GM18499 (cell line): ENCODE measurements around the gene FNDC1.
"Not testable (repeated sequence)": the region's sequence is repeated elsewhere in the genome, so short reads cannot be mapped to it uniquely, and the experiment has no call there.

Experiments
- ATAC-seq: cut with Tn5 transposase; IDR thresholded peaks from one replicate; pipeline ENCODE4 v1.9.1; 2021; ENCODE audit warnings: moderate number of reproducible peaks; ENCODE audit not compliant: insufficient read depth, unreplicated experiment

FNDC1 gene

DNA sequence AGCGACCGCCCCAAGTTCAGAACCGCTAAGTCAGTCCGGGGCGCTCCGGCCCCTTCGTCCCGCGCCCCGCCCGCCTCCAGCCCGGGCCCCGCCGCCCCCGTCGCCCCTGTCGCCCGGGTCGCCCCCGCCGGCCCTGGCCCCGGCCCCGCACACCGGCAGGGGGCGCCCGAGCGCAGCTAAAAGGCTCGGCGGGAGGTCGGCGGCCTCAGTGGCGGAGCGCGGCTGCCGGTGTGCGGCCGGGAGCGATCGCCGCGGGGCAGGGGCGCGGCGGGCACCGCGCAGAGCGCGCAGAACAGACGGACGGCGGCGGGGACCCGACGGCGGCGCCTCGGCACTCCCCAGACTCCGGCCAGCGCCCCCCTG, at the start of gene FNDC1:
Gene FNDC1 (plus strand): TSS at position 208 of the 363 bp plus-strand sequence. CDS start 197 bp downstream, outside the sequence.
- ATAC-seq: no peak

DNA sequence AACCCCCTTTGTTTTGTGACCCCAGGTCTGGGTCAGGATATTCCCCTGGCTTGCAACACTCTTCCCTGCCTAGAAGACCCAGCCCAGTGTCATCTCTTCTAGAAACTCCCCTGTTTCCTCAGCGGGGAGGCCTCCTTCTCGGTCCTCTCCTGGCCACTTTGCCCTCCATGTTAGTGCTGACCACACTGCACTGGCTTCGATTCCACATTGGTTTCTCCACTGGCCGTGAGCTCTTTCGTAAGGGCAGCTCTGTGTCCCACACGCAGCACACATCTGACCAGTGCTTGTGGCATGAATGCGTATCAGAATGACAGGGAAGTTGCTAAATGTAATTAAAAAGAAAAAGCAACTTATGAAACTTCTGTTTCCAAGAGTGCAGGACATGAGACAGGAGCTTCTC, 49.4 kb upstream of the FNDC1 start:
- no peak for ATAC-seq

DNA sequence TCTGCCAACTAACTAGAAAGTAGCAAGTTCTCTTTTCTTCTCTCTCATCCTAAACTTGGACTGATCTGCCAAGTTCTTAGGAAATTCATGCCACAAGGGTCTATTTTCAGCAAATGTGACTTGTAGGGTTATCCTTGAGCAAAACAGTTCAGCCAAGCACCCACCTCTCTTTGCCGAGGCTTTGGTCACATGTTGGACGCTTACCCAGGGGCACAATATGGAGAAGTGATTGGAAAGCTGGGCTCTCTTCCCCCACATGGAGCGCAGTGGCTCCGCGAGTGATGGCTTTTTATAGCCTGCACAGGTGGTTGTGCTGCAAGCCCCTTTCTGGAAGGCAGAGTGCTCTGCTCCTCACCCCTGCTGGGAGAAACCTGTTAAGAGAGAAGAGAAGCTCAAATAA, 47.7 kb upstream of the FNDC1 start:
- ATAC-seq: no peak

DNA sequence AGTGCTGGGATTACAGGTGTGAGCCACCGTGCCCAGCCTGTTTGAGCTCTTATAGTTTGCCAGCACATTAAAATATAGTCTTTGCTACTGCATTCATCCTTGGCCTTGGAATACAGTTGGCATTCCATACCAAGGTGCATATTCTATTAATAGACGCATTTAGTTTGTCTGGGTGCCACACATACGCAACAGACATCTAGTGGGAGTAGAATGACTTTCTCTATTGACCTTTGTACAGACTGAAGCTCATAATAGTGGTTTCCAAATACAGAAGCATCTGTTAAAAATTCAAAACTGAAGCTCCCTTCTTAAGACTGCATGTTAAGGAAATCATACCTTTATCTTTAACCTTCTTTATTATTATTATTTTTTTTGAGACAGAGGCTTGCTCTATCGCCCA, 46.7 kb upstream of the FNDC1 start:
- ATAC-seq: no peak

DNA sequence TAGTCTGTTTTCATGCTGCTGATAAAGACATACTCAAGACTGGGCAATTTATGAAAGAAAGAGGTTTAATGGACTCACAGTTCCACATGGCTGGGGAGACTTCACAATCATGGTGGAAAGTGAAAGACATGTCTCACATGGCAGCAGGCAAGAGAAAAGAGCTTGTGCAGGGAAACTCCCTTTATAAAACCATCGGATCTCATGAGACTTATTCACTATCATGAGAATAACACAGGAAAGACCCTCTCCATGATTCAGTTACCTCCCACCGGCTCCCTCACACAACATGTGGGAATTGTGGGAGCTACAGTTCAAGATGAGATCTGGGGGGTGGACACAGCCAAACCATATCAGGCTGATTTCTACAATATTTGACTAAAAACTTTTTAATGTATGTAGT, 45.4 kb upstream of the FNDC1 start:
- not testable (repeated sequence) for ATAC-seq

DNA sequence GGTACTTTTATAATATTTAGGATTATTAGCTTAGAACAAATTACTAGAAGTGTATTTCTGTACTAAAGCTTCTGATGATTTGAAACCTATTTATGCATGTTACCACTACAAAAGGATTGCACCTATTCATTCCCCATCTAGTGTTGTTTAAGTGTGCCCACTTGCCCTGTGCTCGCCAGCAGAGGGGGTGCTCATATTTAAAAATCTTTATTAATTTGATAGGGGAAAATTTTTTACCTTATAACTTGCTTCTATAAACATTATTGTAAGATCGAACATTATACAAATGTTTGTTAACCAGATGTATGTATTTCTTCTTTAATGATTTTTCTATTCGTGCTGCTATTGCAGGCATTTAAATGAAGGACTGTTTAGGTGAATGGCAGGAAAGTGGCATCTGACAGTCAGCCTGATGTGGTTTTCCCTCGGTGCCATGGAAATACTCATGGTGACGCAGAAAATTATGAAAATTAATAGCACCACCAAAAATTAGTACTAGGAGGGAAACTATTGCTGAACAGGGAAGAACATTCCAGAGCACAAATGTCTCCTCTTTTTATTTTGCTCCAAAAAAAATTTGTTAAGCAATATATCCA, 44.1 kb upstream of the FNDC1 start:
- ATAC-seq: no peak

DNA sequence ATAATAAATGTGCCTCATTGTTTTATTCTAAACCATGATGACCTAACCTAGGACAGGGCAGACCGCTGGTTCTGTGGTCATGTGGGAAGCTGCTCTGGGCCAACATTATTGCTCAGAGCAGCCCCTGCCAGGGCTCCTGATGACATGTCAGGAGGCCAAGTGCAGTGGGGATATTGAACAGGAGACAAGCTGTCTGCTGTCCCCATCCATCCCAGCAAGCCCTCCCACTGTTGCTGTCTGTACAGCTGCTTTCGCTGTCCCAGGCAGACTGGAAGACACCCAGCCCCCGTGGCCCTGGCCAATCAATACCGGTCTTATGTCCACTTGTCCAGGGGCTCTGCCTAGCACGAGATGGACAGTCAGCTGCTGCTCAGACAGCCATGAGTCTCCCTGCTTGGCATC, 43.2 kb upstream of the FNDC1 start:
- ATAC-seq: no peak

DNA sequence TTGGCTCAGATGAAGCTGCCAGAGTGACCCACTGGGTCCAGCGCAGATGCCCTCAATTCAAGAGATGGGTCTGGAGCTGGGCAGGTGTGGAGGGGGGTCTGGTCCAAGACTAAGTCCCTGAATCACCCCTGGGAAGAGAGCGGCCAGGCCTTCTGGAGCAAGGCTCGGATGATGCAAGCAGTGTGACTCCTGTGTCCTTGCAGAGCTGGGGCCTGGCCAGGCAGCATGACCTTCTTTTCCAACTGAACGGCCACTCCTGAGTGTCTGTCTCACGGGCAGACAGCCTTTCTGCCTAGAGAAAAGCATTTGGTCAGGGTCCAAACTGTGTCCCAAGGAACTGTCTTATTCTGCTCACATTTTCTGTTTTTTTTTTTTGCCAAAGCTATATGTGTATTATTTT, 42.6 kb upstream of the FNDC1 start:
- no peak for ATAC-seq

DNA sequence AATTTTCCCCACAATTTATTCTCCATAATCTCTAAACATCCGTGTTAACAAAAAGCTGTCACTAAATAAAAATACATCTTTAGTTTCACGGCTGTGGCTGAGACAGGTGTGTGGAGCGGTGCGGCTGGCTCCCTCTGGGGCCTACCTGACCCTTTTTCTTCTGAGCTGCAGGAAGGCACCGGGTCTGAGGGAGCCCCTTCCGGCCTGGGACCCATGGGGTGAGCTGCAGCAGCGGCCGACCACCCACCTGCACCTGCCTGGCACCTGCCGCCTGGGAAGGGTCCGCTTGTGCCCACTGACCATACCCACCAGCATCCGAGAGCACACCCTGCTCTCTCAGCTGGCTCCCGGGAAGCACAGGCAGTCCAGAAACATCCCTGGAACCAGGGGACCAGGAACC, 41.5 kb upstream of the FNDC1 start:
- ATAC-seq: no peak

DNA sequence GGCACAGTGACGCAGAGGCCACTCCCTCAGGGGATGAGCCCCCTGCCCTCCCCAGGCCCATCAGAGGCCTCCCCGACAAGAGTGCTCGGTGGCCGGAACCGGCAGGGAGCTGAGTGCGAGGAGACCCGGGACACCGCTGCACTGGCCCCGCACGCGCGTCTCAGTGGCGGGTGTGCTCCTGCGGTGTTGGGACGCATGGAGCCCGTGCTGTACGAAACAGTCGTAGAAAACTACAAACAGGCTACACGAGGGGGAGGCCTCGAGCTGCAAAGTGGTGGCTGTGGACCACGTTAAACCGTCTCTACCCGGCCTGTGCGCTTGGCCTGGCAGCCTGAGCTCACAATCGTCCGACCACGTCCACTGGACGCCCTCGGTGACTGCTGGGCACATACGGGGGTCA, 40.2 kb upstream of the FNDC1 start:
- ATAC-seq: no peak

DNA sequence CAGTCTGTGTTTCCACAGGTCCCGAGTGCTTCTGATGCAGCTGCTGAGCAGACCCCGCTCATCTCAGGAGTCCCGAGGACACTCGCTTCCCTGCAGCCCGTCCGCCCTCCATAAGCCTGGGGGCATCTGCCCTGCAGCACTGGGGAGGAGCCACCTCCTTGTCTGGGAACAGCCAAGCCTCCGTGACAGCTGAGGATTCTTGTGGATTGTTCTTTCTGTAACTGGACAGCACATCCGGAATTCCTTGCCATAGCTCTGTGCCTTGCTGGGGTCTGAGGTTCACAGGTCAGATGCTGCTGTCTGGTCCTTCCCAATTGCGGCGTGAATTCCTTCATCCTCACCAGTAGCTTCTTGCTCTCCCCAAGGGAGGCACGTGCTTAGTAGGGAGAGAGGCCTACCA, 38.4 kb upstream of the FNDC1 start:
- ATAC-seq: no peak

DNA sequence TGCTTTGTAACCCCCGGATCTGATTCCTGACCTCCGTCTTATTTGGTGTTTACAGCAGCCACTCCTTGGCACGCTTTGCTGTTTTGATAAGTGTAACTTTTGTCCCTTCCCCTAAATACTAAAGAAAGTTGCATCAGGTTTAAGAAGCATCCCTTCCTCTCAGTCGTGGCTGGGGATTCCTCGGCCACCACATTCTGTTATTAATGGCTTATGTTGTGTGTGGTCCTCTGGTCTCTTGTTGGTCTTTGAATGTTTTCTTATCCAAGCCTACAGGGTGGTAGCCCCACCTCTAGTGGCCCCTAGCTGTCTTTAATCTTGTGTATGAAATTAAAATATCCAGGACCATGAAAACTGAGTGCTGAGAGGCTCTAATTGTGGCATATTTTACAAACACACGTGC, 37.5 kb upstream of the FNDC1 start:
- no peak for ATAC-seq

DNA sequence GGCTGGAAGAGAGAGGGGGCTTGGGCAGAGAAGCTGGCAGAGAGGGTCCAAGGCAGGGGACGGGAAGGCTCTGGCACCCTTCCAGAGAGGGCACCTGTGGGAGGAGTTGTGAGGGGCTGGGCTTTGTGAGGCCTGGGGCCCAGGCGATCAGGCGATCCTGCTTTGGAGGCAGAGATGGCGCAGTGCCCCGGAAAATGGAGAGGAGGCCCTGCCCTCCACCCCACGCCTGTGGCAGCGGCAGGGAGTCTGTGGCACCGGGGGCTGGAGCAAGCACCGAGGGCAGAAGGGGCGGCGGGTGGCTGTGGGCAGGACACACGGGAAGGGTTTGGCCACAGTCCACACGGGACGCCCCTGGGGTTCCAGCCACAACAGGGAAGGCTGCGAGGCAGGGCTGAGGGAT, 36.5 kb upstream of the FNDC1 start:
- no peak for ATAC-seq

DNA sequence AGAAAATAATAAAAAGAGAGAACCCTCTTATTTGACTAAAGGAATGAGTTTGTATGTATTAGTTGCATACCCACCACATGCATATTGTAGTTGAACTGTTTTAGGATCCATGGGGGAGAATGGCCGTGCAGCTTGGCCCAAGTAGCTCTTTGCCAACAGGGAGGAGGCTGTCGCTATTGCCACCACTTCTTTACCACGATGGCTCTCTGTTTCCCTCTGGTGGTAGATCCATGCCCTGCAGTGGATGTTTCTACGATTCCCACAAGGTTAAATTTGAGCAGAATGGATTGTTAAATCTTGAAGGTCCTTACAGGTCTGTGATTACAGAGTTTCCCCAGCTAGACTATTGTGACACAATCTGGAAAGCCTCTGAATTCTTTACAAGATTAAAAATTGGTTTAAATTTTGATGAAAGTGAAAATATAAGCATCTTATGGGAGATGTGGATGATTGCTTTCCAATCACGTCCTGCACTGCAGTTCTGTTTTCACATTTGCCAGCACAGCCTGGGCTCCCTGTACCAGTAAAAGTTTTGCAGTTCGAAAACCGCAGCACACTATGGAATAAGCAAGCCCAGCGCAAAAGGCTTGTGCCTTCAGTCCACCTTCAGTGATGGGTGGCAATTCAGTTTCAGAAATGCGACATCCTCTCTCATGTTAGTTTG, 34.4 kb upstream of the FNDC1 start:
- ATAC-seq: no peak

DNA sequence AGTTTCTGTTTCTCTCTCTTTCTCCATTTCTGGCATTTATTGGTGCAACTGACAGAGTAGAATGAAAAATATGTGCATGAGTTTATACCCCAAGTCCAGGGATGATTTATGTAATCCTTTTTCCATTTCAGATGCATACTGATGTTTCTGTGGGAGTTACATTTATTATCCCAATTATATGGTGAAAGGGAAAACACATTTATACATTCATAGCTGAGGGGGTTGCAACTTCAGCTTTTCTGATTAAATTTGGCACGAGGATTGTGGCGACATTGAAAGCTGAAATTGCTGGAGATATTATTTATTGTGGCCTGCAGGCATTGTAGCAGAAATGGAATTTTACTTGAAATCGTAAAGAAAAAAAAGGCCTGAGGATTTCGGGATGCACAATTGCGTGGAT, 31.5 kb upstream of the FNDC1 start:
- ATAC-seq: no peak

DNA sequence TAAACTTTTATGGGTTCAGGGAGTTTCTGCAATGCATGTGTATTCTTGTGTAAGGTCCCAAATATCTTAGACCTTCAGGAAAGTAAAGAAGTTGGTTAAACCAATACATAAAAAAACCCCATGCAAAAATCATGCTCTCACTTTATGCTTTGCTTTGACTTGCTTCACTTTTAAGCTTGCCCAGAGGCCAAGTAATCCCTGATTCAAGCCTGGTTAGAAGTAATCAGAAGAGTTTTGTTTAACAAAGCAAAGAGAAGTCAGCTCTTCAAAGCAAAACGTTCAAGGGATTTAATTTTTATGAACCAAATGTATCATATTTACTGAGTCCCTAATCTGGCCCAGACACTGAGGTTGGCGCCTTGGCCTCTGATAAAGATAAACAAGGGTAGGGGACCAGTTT, 26.7 kb upstream of the FNDC1 start:
- ATAC-seq: no peak

DNA sequence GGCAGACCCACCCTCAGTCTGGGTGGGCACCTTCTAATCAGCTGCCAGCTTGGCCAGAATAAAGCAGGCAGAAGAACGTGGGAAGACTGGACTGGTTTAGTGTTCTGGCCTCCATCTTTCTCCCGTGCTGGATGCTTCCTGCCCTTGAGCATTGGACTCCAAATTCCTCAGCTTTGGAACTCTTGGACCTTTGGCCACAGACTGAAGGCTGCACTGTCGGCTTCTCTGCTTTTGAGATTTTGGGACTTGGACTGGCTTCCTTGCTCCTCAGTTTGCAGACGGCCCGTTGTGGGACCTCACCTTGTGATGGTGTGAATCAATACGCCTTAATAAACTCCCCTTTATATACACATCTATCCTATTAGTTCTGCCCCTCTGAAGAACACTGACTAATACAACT, 20.6 kb upstream of the FNDC1 start:
- ATAC-seq: no peak

DNA sequence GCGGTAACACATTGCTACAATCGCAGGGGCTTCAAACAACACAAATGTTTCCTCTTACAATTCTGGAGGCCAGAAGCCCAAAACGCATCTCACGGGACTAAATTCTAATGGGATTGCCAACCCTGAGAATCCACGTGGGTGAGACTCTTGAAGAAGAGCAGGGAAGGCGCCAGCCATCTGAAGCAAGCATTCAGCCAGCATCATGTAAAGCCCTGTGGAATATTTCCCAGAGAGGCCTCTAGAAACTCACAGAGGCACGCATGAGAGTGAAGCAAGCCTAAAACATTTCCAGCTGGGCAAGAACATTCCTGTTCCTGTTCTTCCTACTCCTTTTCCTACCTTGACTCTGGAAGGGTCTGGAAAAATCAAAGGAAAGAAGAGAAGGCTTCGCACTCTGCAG, 19.6 kb upstream of the FNDC1 start:
- no peak for ATAC-seq

DNA sequence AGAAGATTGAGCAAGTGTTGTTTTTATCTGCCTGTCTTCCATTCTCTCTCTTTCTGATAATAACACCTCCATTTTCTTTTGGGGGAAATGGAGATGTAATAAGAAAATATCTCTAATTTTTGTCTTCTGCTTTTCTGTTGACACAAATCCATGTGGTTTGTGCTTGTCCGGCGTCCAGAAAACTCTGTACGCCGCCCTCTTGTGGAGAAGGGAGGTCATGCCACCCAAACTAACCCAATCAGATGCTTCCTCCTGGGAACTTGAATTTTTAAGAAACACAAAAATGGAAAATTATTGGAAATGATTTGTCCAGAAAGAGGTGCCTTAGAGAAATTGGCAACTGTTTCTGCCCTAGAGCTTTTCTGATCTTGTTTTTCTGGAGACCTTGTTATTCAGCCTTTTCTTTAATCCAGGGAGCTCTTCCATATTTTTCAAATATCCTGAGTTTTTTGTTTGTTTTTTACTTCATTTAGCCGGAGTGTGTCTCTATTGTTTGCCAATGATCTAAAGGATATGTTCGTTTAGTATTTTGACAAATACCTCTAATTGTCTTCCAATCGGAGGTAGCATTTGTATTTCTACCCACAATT, 17.8 kb upstream of the FNDC1 start:
- ATAC-seq: no peak

DNA sequence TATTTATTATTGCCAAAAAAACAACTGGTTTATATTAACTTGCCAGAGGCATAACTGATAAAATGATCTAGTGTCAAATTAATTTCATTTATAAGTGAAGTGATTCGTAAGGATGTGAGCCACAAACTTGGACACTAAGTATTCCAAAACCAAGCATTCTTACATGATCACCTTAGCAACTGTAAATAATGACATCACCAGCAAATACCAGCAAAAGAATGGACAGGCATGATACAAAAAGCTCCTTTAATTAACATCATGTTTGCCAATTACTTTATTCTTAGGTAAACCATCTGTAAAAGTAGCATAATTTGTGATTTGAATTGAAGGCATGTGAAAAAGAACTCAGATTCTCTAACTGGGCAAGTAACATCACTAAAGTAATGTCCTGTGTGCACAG, 17.2 kb upstream of the FNDC1 start:
- ATAC-seq: no peak

DNA sequence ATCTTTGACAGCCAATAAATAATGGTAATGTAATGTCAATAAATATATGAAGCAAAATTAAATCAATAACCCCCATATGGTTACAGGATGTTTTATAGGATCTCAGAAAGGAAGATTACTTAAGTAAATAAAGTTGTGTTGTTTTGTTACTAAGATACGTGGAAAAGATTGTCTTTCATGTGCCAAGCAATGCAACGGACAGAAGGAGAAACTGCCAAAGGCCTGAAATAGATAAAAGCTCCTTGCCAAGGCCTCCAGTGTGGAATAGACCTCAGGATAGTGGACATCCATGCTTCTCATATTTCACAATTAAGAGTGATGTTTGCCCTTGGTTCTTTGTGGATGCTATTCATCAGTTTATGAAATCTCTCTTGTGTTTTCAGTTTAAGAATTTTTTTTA, 16.4 kb upstream of the FNDC1 start:
- no peak for ATAC-seq

DNA sequence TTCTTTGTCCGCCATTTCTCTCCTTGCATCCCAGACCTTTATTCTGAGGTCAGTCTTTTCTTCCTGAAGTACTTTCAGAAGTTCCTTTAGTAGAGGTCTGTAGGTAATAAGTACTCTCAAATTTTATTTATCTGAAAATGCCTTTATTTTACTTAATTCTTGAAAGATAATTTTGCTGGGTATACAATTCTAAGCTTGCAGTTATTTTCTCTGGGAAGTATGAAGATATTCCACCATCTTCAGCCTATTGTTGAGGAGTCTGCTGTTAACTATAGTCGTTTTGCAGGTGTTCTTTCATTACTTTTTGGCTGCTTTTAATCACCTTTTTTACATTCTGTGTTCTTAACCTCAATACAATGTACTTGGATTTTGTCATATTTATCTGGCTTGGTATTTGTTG, 13.5 kb upstream of the FNDC1 start:
- ATAC-seq: no peak
